HEK293T (cell line): ENCODE data around the gene CDK8.
"Not testable (repeated sequence)": the region's sequence is repeated elsewhere in the genome, so short reads cannot be mapped to it uniquely, and the experiment has no call there.

Experiments used
- CTCF ChIA-PET: fragments of 350-600 bp; formaldehyde crosslinking; extraction: SDS; loops from one replicate; lab custom pipeline; 2021; ENCODE audit warnings: antibody characterized with exemption, inconsistent platforms; lab: Yijun Ruan, JAX
- POLR2A ChIA-PET: fragments of 350-600 bp; formaldehyde crosslinking; extraction: SDS; loops from one replicate; lab custom pipeline; 2020; ENCODE audit warnings: antibody characterized with exemption, inconsistent platforms; lab: Yijun Ruan, JAX
- DNase-seq: peaks from one replicate; pipeline ENCODE4 v3.0.0; 2012; ENCODE audit warnings: mixed read lengths; ENCODE audit errors: extremely low spot score
- ARNT ChIP-seq: fragments of 450-650 bp; IDR thresholded peaks from 2 replicates; pipeline ENCODE4 v1.6.1; 2017; ENCODE audit warnings: mild to moderate bottlenecking
- BHLHE40 ChIP-seq: fragments of 450-650 bp; IDR thresholded peaks from 2 replicates; pipeline ENCODE4 v1.6.1; 2016; ENCODE audit warnings: mild to moderate bottlenecking, moderate library complexity, borderline replicate concordance
- CTBP1 ChIP-seq: fragments of 450-650 bp; IDR thresholded peaks from 2 replicates; pipeline ENCODE4 v1.6.1; 2016; ENCODE audit warnings: borderline replicate concordance
- ELF4 ChIP-seq: fragments of 450-650 bp; IDR thresholded peaks from 2 replicates; pipeline ENCODE4 v1.6.1; 2017; ENCODE audit warnings: antibody characterized with exemption
- FOXA1 ChIP-seq: fragments of 450-650 bp; IDR thresholded peaks from 2 replicates; pipeline ENCODE4 v1.6.1; 2016; ENCODE audit warnings: mild to moderate bottlenecking
- FOXK2 ChIP-seq: fragments of 450-650 bp; IDR thresholded peaks from 2 replicates; pipeline ENCODE4 v1.6.1; 2016; ENCODE audit warnings: mild to moderate bottlenecking
- FOXM1 ChIP-seq: fragments of 450-650 bp; IDR thresholded peaks from 2 replicates; pipeline ENCODE4 v1.6.1; 2017; ENCODE audit warnings: mild to moderate bottlenecking, borderline replicate concordance
- HDGF ChIP-seq: fragments of 450-650 bp; IDR thresholded peaks from 2 replicates; pipeline ENCODE4 v1.6.1; 2017; ENCODE audit warnings: antibody characterized with exemption, borderline replicate concordance
- L3MBTL2 ChIP-seq: fragments of 450-650 bp; conservative IDR thresholded peaks from 2 replicates; pipeline ENCODE4 v1.6.1; 2016; ENCODE audit warnings: mild to moderate bottlenecking
- LEF1 ChIP-seq: fragments of 450-650 bp; IDR thresholded peaks from 2 replicates; pipeline ENCODE4 v1.6.1; 2017; ENCODE audit warnings: mild to moderate bottlenecking, borderline replicate concordance
- NFRKB ChIP-seq: fragments of 450-650 bp; IDR thresholded peaks from 2 replicates; pipeline ENCODE4 v1.6.1; 2016; ENCODE audit warnings: mild to moderate bottlenecking, moderate library complexity
- SP1 ChIP-seq: fragments of 450-650 bp; IDR thresholded peaks from 2 replicates; pipeline ENCODE4 v1.6.1; 2017
- SUZ12 ChIP-seq: fragments of 450-650 bp; IDR thresholded peaks from 2 replicates; pipeline ENCODE4 v1.6.1; 2016; ENCODE audit warnings: mild to moderate bottlenecking
- TARDBP ChIP-seq: fragments of 450-650 bp; IDR thresholded peaks from 2 replicates; pipeline ENCODE4 v1.6.1; 2016
- ZNF384 ChIP-seq: fragments of 450-650 bp; IDR thresholded peaks from 2 replicates; pipeline ENCODE4 v1.6.1; 2016
- TF ChIP-seq, protein P1 (sequence below): fragments of 450-650 bp; IDR thresholded peaks from 2 replicates; pipeline ENCODE4 v1.6.1; 2016

The CDK8 gene

GRCh38 chr13:26300140-26300539 is 46.2 kb downstream of the CDK8 start:
- ChIA-PET CTCF (no interaction called here), POLR2A (no interaction called here)
- DNase-seq, result no peak
- no peak for TF ChIP-seq CTBP1
- no peak for TF ChIP-seq FOXA1
- no peak for TF ChIP-seq HDGF
- no peak for TF ChIP-seq TARDBP

DNA sequence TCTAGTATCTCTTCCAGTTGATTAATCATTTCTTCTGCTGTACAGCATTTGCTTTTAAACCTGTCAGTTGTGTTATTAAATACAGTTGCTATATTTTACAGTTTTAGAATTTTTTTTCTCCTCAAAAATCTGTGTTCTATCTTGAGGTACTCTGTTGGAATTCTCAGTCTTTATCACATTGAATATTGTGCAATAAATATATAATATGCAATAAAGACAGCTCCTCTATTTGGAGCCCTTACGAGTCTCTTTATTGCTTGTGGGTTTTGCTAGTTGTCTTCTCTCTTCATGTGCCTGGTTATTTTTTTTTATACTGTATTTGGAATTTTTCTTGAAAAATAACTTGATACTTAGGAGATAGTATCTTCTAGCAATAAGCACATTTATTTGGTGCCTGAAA is 51.7 kb downstream of the CDK8 start:
- ChIA-PET CTCF (no interaction called here), POLR2A (no interaction called here)
- TF ChIP-seq FOXK2 (no peak), FOXA1 (no peak)
- no peak for DNase-seq

DNA sequence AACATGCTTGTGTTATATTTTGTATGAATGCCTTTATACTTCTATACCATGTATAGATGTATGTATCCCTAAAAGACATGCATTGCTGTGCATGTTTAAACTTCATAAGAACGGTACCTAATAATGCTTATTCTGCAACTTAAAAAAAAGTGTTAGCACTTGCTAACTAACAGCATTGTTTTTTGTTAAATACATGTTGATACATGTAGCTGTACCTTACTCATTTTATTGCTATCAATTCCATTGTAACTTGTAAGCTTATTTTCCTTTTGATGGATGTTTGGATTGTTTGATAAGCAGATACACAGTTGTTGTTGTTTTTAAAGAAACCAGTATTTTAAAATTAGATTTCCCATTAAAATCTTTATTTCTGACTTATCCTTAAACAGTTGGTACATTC is 53.8 kb downstream of the CDK8 start:
- TF ChIP-seq CTBP1 (no peak), FOXA1 (no peak), ARNT (no peak), FOXM1 (no peak), ELF4 (no peak), SUZ12 (no peak), TARDBP (no peak), LEF1 (no peak), ZNF384 (no peak), SP1 (no peak), NFRKB (no peak)
- POLR2A ChIA-PET, result no interaction called here
- no peak for DNase-seq
- CTCF ChIA-PET, result no interaction called here

DNA sequence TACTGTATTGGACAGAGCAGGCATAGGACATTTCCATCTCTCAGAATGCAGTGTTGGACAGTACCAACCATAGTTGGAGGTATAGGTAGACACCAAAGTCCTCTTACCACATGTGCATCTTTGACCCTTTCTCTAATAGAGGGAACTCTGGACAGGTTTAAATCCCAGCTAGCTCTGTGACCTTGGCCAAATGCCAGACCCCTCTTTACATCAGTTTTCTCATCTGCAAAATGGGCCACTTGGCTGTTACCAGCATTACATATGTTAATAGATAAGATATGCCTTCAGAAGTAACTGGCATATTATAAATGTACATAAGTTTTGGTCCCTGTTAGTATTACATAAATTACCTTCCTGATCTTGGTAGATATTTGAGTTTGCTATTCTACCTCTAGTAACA is 54.3 kb downstream of the CDK8 start:
- DNase-seq, result no peak
- ChIA-PET POLR2A (no interaction called here), CTCF (no interaction called here)
- TF ChIP-seq SUZ12, result no peak
- no peak for TF ChIP-seq L3MBTL2
- no peak for TF ChIP-seq LEF1

GRCh38 chr13:26308836-26309235 is 54.9 kb downstream of the CDK8 start:
- TF ChIP-seq ZNF384, result no peak
- TF ChIP-seq FOXK2, result no peak
- no peak for TF ChIP-seq SP1
- no peak for TF ChIP-seq FOXM1
- TF ChIP-seq ARNT, result no peak
- TF ChIP-seq TARDBP, result no peak
- ChIA-PET CTCF (no interaction called here), POLR2A (no interaction called here)
- DNase-seq, result no peak

- POLR2A ChIA-PET, result no interaction called here
- TF ChIP-seq ZNF384, result no peak
- TF ChIP-seq NFRKB, result no peak
- TF ChIP-seq SP1, result no peak
- no peak for TF ChIP-seq FOXM1
- no peak for TF ChIP-seq FOXK2
- TF ChIP-seq FOXA1, result no peak
- TF ChIP-seq L3MBTL2, result no peak
- TF ChIP-seq ARNT, result no peak
- no peak for TF ChIP-seq CTBP1
- TF ChIP-seq LEF1, result no peak
- TF ChIP-seq, protein P1, sequence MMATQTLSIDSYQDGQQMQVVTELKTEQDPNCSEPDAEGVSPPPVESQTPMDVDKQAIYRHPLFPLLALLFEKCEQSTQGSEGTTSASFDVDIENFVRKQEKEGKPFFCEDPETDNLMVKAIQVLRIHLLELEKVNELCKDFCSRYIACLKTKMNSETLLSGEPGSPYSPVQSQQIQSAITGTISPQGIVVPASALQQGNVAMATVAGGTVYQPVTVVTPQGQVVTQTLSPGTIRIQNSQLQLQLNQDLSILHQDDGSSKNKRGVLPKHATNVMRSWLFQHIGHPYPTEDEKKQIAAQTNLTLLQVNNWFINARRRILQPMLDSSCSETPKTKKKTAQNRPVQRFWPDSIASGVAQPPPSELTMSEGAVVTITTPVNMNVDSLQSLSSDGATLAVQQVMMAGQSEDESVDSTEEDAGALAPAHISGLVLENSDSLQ, result no peak
- no peak for TF ChIP-seq SUZ12
- TF ChIP-seq TARDBP, result no peak
- no peak for TF ChIP-seq ELF4
- no peak for TF ChIP-seq BHLHE40
- TF ChIP-seq HDGF, result no peak
- DNase-seq, result no peak
- CTCF ChIA-PET, result no interaction called here
These were observed 56.1 kb downstream of the CDK8 start for GRCh38 chr13:26310003-26310402.

- POLR2A ChIA-PET, result no interaction called here
- DNase-seq, result no peak
- no peak for TF ChIP-seq NFRKB
- no peak for TF ChIP-seq TARDBP
- no peak for TF ChIP-seq L3MBTL2
- no peak for TF ChIP-seq SP1
- no peak for TF ChIP-seq FOXM1
- TF ChIP-seq, protein P1, result no peak
- no peak for TF ChIP-seq FOXK2
- no peak for TF ChIP-seq CTBP1
- no peak for TF ChIP-seq ZNF384
- TF ChIP-seq FOXA1, result no peak
- TF ChIP-seq LEF1, result no peak
- no peak for TF ChIP-seq ARNT
- no peak for TF ChIP-seq BHLHE40
- no peak for TF ChIP-seq HDGF
- TF ChIP-seq SUZ12, result no peak
- TF ChIP-seq ELF4, result no peak
- CTCF ChIA-PET, result no interaction called here
These were observed 56.5 kb downstream of the CDK8 start for GRCh38 chr13:26310470-26310869.

DNA sequence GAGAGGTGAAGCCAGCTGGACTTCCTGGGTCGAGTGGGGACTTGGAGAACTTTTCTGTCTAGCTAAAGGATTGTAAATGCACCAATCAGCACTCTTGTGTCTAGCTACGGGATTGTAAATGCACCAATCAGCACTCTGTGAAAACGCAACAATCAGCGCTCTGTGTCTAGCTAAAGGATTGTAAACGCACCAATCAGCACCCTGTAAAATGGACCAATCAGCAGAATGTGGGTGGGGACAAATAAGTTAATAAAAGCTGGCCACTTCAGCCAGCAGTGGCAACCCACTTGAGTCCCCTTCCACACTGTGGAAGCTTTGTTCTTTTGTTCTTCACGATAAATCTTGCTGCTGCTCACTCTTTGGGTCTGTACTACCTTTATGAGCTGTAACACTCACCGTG is 58.1 kb downstream of the CDK8 start:
- POLR2A ChIA-PET, DNase-seq, CTCF ChIA-PET: not testable (repeated sequence)

DNA sequence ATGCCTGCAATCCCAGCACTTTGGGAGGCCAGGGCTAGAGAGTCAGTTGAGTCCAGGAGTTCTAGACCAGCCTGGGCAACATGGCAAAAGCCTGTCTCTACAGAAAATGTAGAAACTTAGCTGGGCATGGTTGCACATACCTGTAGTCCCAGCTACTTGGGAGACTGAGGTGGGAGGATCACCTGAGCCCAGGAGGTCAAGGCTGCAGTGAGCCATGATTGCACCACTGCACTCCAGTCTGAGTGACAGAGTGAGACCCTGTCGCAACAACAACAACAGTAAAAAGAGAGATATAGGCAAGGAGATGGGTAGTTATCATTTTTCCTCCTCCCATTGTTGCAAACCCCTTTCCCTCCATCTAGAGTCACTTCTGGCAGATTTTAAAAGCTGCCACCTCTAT is 62.2 kb downstream of the CDK8 start:
- DNase-seq, POLR2A ChIA-PET, CTCF ChIA-PET: not testable (repeated sequence)
